ENCODE measurements around the gene FOLR1.
"Not testable (repeated sequence)": the region's sequence is repeated elsewhere in the genome, so short reads cannot be mapped to it uniquely, and the experiment has no call there.

Gene FOLR1

DNA sequence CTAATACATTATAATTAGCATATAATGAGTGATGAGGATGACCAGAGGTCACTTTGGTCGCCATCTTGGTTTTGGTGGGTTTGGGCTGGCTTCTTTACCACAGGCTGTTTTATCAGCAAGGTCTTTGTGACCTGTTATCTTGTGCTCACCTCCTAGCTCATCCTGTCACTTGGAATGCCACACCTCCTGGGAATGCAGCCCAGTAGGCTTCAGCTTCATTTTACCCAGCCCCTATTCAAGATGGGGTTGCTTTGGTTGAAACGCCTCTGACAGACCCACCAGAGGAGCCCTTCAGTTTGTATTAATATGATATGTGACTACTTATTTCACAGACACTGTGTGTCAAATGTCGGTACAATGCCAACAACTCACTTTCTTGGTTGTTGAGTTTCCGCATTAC is 36.2 kb upstream of the FOLR1 start:
- H3K4me3 ChIP-seq (ENCODE audit: low read depth, low read length) = no peak overlapping the region
- in situ Hi-C loops (cut with HindIII; ENCODE audit: low sequenced_read_pairs) = no loop called here
- TF ChIP-seq CTCF (IDR thresholded peaks at IDR 0.05; ENCODE audit: low read depth, low read length, missing control alignments) = no peak
- DNase-seq (ENCODE audit: low read depth) = no peak

- TF ChIP-seq CTCF (IDR thresholded peaks at IDR 0.05; ENCODE audit: low read depth, low read length, missing control alignments) = no peak
- in situ Hi-C loops (cut with HindIII; ENCODE audit: low sequenced_read_pairs) = no loop called here
- no peak overlapping the region for H3K4me3 ChIP-seq (ENCODE audit: low read depth, low read length)
- DNase-seq (ENCODE audit: low read depth) = no peak
Measured at GRCh38 chr11:72157131-72157530, 34.8 kb upstream of the FOLR1 start.

DNA sequence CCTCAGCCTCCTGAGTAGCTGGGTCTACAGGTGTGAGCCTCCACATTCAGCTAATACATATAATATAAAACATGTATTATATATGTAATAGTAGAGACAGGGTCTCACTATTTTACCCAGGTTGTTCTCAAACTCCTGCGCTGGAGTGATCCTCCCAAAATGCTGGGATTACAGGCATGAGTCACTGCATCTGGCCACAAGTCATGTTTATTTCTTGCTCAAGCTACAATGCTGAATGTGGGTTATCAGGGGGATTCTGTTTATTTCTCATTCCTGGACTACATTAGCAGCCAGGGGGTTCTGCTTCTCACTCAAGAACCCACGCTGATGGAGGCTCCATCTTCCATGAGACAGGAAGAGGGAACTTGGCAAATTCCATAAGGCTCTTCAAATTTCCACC is 31.6 kb upstream of the FOLR1 start:
- in situ Hi-C loops (cut with HindIII; ENCODE audit: low sequenced_read_pairs) = no loop called here
- no peak overlapping the region for H3K4me3 ChIP-seq (ENCODE audit: low read depth, low read length)
- no peak for TF ChIP-seq CTCF (IDR thresholded peaks at IDR 0.05; ENCODE audit: low read depth, low read length, missing control alignments)
- DNase-seq (ENCODE audit: low read depth) = no peak

GRCh38 chr11:72162891-72163492 is 28.9 kb upstream of the FOLR1 start:
- in situ Hi-C loops (cut with HindIII; ENCODE audit: low sequenced_read_pairs) = no loop called here
- DNase-seq (ENCODE audit: low read depth) = no peak
- H3K4me3 ChIP-seq (ENCODE audit: low read depth, low read length) = no peak overlapping the region
- no peak for TF ChIP-seq CTCF (IDR thresholded peaks at IDR 0.05; ENCODE audit: low read depth, low read length, missing control alignments)

GRCh38 chr11:72164187-72164586 is 27.8 kb upstream of the FOLR1 start:
- H3K4me3 ChIP-seq (ENCODE audit: low read depth, low read length); DNase-seq (ENCODE audit: low read depth); in situ Hi-C loops (cut with HindIII; ENCODE audit: low sequenced_read_pairs): not testable (repeated sequence)

DNA sequence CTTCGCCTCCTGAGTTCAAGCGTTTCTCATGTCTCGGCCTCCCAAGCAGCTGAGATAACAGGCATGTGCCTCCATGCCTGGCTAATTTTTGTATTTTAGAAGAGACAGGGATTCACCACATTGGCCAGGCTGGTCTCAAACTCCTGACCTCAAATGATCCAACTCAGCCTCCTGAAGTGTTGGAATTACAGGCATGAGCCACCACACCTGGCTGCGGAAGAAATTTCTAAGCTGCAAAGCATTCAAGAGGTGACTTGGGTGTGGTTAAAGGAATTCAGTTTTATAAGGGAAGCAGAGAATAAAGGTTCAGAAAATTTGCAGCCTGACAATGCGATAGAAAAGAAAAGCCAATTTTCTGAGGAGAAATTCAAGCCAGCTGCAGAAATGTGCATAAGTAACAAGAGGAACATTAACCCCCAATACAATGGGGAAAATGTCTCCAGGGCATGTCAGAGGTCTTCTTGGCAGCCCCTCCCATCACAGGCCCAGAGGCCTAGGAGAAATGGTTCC is 22.8 kb upstream of the FOLR1 start:
- DNase-seq (ENCODE audit: low read depth); in situ Hi-C loops (cut with HindIII; ENCODE audit: low sequenced_read_pairs): not testable (repeated sequence)

GRCh38 chr11:72169754-72170153 is 22.2 kb upstream of the FOLR1 start:
- DNase-seq (ENCODE audit: low read depth); H3K4me3 ChIP-seq (ENCODE audit: low read depth, low read length); in situ Hi-C loops (cut with HindIII; ENCODE audit: low sequenced_read_pairs): not testable (repeated sequence)

More for the DNA sequence above, 22.8 kb upstream of the FOLR1 start:
- H3K4me3 ChIP-seq (ENCODE audit: low read depth, low read length) = not testable (repeated sequence)

GRCh38 chr11:72172043-72172442 is 19.9 kb upstream of the FOLR1 start:
- in situ Hi-C loops (cut with HindIII; ENCODE audit: low sequenced_read_pairs); DNase-seq (ENCODE audit: low read depth); H3K4me3 ChIP-seq (ENCODE audit: low read depth, low read length): not testable (repeated sequence)

DNA sequence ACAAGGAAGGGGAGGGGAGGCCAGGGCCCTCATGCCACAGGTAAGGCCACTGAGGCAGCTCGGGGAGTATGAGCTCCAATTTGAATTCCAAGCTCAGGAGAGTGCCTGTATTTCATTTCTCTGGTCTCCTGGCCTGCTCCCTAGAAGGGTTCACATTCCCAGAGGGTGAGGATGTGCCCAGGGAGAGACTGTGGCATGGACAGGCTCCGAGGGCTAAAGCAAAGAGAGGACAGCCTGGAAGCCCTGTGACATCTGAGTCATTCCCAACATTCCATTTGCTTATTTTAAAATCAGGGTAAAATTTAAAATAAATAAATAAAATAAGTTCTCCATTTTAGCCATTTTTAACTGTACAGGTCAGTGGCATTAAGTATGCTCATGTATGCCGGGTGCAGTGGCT is 18.6 kb upstream of the FOLR1 start:
- H3K4me3 ChIP-seq (ENCODE audit: low read depth, low read length) = no peak overlapping the region
- in situ Hi-C loops (cut with HindIII; ENCODE audit: low sequenced_read_pairs) = no loop called here
- no peak for TF ChIP-seq CTCF (IDR thresholded peaks at IDR 0.05; ENCODE audit: low read depth, low read length, missing control alignments)
- DNase-seq (ENCODE audit: low read depth) = no peak
